Calu3 (cell line): ENCODE data around the gene IGFN1. TPM values are rescaled to one million over a fixed set of nuclear protein-coding genes. Genes with fewer than 3 reads are reported as not detected.
A peak's percentile ranks its signal among the peaks of the same experiment; 100 is the strongest.

Source experiments
- BruUV-seq: library from RNA; stranded (reverse); fragments of 400-500 nt; replicated peaks from 2 replicates; lab custom pipeline; 2021; lab: Mats Ljungman, UMichigan
- CTCF ChIA-PET: fragments of 300-600 bp; sonication (Branson Sonifier 250); formaldehyde crosslinking; loops from one replicate; lab custom pipeline; 2022; ENCODE audit warnings: antibody characterized with exemption; lab: Charles Lee
- DNase-seq: peaks from one replicate; pipeline ENCODE4 v3.0.0; 2022
- H3K27ac Mint-ChIP-seq: one replicate; pipeline ENCODE4 v1.8.0; 2022; ENCODE audit warnings: mixed read lengths; ENCODE audit not compliant: unreplicated experiment
- H3K27me3 Mint-ChIP-seq: one replicate; pipeline ENCODE4 v1.8.0; 2022; ENCODE audit warnings: mixed read lengths; ENCODE audit not compliant: unreplicated experiment
- H3K36me3 Mint-ChIP-seq: one replicate; pipeline ENCODE4 v1.8.0; 2022; ENCODE audit warnings: mild to moderate bottlenecking, moderate library complexity, mixed read lengths; ENCODE audit not compliant: insufficient read depth, unreplicated experiment
- H3K4me1 Mint-ChIP-seq: one replicate; pipeline ENCODE4 v1.8.0; 2022; ENCODE audit warnings: mild to moderate bottlenecking, low read depth, mixed read lengths; ENCODE audit not compliant: unreplicated experiment
- H3K4me3 Mint-ChIP-seq: one replicate; pipeline ENCODE4 v1.8.0; 2022; ENCODE audit warnings: mild to moderate bottlenecking, low read depth, moderate library complexity, mixed read lengths; ENCODE audit not compliant: unreplicated experiment
- H3K9me3 Mint-ChIP-seq: one replicate; pipeline ENCODE4 v1.8.0; 2022; ENCODE audit warnings: low read depth, mixed read lengths; ENCODE audit not compliant: unreplicated experiment
- CTCF ChIP-seq: fragments of 200-600 bp; IDR thresholded peaks from one replicate; pipeline ENCODE4 v1.8.0; 2022; ENCODE audit warnings: antibody characterized with exemption; ENCODE audit not compliant: unreplicated experiment
- intact Hi-C: fragments of 100-400 bp; cut with micrococcal nuclease; formaldehyde crosslinking; loops from one replicate; pipeline ENCODE4 v1.10.0; 2022; ENCODE audit not compliant: unreplicated experiment
- total RNA-seq: library from RNA; stranded (reverse); gene quantifications from 2 replicates; pipeline ENCODE4 v1.2.3, GENCODE V29; 2022

The IGFN1 gene
- total RNA-seq, 1 experiment from 2014 or later: not detected

- intact Hi-C loops: loop anchor here (5.0 kb wide), 2 partner anchors 39 to 79 kb away; no protein-coding TSS in a partner anchor
- Mint-ChIP-seq H3K27me3 (no peaks in the 10 kb centered on the region), H3K4me3 (no peak overlapping the region), H3K4me1 (peaks cover 42% of the 10 kb centered on the region), H3K36me3 (peaks cover 5% of the 10 kb centered on the region), H3K9me3 (no peaks in the 10 kb centered on the region), H3K27ac (peak overlapping the region; percentile 40)
- TF ChIP-seq CTCF: no peak
- DNase-seq: peak; percentile 48
- no TSS peak for BruUV-seq
- CTCF ChIA-PET: interaction anchor here (0.6 to 2.0 kb wide), 3 partner anchors 9 to 78 kb away, joined by 3 to 6 read pairs (median 5); partner anchors contain the start of gene PKP1
These were observed 78.1 kb downstream of the IGFN1 start for GRCh38 chr1:201268604-201269151.

GRCh38 chr1:201269281-201269680, 78.7 kb downstream of the IGFN1 start:
- H3K9me3 Mint-ChIP-seq: no peaks in the 10 kb centered on the region
- no peak for TF ChIP-seq CTCF
- DNase-seq: no peak
- CTCF ChIA-PET: interaction anchor here (1.1 kb wide), 1 partner anchor 78 kb away, joined by 5 read pairs; no protein-coding TSS in a partner anchor
- H3K27ac Mint-ChIP-seq: peak overlapping the region; percentile 40
- H3K4me1 Mint-ChIP-seq: peaks cover 42% of the 10 kb centered on the region
- H3K27me3 Mint-ChIP-seq: no peaks in the 10 kb centered on the region
- BruUV-seq: no TSS peak
- peaks cover 5% of the 10 kb centered on the region for H3K36me3 Mint-ChIP-seq
- H3K4me3 Mint-ChIP-seq: no peak overlapping the region
- intact Hi-C loops: loop anchor here (5.0 kb wide), 2 partner anchors 38 to 78 kb away; no protein-coding TSS in a partner anchor

GRCh38 chr1:201269900-201270410, 79.3 kb downstream of the IGFN1 start:
- H3K27ac Mint-ChIP-seq: peak overlapping the region; percentile 40
- TF ChIP-seq CTCF: no peak
- no peak overlapping the region for H3K4me3 Mint-ChIP-seq
- intact Hi-C loops: loop anchor here (5.0 kb wide), 2 partner anchors 37 to 77 kb away; no protein-coding TSS in a partner anchor
- no peak for DNase-seq
- BruUV-seq: no TSS peak
- H3K4me1 Mint-ChIP-seq: peaks cover 49% of the 10 kb centered on the region
- no peaks in the 10 kb centered on the region for H3K27me3 Mint-ChIP-seq
- no peaks in the 10 kb centered on the region for H3K9me3 Mint-ChIP-seq
- CTCF ChIA-PET: interaction anchor here (1.1 kb wide), 1 partner anchor 77 kb away, joined by 5 read pairs; no protein-coding TSS in a partner anchor
- peaks cover 5% of the 10 kb centered on the region for H3K36me3 Mint-ChIP-seq

GRCh38 chr1:201270616-201271390, 80.2 kb downstream of the IGFN1 start:
- BruUV-seq: no TSS peak
- no peak for DNase-seq
- H3K9me3 Mint-ChIP-seq: no peaks in the 10 kb centered on the region
- H3K4me3 Mint-ChIP-seq: no peak overlapping the region
- peaks cover 53% of the 10 kb centered on the region for H3K4me1 Mint-ChIP-seq
- H3K27me3 Mint-ChIP-seq: no peaks in the 10 kb centered on the region
- CTCF ChIA-PET: no interaction called here
- intact Hi-C loops: no loop called here
- no peak for TF ChIP-seq CTCF
- H3K27ac Mint-ChIP-seq: no peak overlapping the region
- peaks cover 10% of the 10 kb centered on the region for H3K36me3 Mint-ChIP-seq
